OCI-M2 (cell line): Measurements from ENCODE around the gene RESP18.

Experiments used
- DNase-seq: peaks from one replicate; lab custom pipeline; 2025; ENCODE audit not compliant: unreplicated experiment; lab: John Stamatoyannopoulos, UW

RESP18 gene

DNA sequence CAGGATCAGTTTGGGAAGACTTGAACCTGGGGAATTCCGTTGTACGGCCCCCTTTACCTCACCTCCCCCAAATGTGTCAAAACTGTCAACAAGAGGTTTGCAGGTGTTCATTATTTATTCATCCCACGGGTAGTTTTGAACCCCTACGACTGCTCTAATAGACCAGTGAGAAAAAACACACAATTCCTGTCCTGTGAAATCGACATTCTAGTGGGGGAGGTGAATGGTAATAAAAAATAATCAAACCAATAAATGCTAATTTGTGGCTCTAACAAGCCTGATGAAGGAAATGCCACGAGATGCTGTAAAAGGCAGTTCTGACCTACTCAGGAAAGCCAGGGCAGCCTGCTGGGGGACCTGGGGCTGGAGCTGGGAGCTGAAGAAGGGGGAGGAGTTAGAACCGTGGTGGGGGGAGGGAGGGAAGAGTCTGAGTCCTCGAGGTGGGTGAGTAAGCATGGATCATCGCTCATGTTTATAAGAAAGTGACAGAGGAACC is 53.8 kb downstream of the RESP18 start:
- DNase-seq, result no peak

GRCh38 chr2:219277703-219278654 is 54.6 kb downstream of the RESP18 start:
- DNase-seq, result no peak
